GM18870 (cell line): ENCODE results near the gene CYLD.

Source experiments
- ATAC-seq: cut with Tn5 transposase; IDR thresholded peaks from one replicate; pipeline ENCODE4 v1.9.1; 2021; ENCODE audit warnings: moderate library complexity; ENCODE audit not compliant: unreplicated experiment

Gene CYLD

GRCh38 chr16:50776037-50776436 lies 34.2 kb downstream of the CYLD start:
- no peak for ATAC-seq

- ATAC-seq, result no peak
Measured at GRCh38 chr16:50778284-50779163, 36.6 kb downstream of the CYLD start.

DNA sequence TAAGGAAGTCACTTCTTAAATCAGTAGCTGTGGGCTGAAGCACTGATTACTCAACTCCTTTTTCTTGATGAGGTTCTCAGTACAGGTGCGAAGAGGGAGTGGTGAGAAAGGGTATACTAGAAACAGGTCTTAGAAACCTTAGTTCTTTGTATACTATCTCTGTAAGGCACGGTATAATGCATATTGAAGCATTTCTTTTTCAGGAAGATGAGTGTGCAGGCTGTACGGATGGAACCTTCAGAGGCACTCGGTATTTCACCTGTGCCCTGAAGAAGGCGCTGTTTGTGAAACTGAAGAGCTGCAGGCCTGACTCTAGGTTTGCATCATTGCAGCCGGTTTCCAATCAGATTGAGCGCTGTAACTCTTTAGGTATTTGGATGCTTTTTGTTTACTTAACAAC lies 39.2 kb downstream of the CYLD start:
- no peak for ATAC-seq

DNA sequence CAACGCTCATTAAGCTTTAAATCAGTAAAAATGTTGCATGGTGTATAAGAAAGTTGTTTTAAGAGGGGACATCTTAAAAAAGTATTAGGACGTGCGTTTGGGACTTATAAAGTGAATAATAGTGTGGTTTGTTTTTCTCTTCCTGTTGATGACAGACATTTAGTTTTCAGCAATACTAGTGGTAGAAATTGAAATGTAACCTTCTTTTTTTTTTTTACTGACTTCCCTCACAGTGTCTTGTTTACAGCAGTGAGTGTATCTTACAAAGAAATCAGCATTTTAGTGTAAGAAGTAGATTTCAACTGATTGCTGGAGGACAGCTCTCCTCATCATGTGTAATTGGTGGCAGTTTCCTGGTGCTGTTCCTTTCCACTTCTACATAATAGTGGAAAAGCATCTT lies 39.6 kb downstream of the CYLD start:
- no peak for ATAC-seq

DNA sequence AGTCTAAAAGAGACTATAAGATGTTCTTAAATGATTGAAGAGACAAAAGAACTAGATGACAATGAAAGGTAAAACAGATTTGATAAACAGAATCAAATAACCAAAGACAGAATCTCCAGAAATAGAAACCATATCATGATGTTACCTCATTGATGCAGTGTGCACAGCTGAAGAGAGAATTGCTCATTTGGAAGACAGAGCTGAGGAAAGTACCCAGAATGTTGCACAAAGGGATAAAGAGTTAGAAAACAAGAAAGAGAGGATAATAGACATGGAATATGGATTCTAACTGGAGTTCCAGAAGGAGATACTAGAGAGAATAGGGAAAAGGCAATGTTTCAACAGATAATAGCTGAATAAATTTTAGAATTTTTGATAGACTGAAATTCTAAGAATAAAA lies 47.9 kb downstream of the CYLD start:
- ATAC-seq, result no peak

DNA sequence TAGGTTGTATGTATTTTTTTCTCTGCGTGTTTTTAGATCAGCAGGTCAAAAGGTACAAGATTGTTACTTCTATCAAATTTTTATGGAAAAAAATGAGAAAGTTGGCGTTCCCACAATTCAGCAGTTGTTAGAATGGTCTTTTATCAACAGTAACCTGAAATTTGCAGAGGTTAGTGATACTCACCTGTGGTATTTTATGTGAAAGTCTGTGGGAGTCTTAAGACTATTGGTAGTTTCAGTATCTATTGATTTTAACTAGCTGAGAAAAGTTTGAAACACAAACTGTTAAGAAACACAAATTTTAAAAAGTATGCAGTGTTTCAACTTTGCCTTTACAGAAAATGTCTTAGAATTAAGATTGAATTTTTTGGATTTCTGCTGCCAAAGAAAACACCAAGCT lies 49.6 kb downstream of the CYLD start:
- ATAC-seq, result no peak

GRCh38 chr16:50796829-50797228 lies 54.9 kb downstream of the CYLD start:
- no peak for ATAC-seq

DNA sequence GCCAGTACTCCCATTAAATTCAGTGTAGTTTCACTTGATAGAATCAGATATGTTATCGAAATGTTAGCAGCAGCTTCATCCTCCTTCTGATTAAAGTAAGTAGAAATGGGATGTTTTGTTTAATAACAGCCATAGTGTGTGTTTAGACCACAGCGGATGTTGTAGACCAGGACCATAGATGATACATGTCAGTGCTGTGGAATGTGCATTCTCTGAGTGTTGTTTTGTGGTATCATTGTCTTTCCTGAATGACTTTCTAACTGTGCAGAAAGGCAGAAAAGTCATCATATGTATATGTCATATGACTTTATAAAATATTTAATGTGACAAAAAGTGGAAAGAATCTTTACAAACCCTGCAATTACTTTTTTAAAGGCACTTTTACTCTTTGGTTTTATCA lies 55.6 kb downstream of the CYLD start:
- ATAC-seq, result no peak

- no peak for ATAC-seq
Measured at GRCh38 chr16:50800074-50800473, 58.2 kb downstream of the CYLD start.

DNA sequence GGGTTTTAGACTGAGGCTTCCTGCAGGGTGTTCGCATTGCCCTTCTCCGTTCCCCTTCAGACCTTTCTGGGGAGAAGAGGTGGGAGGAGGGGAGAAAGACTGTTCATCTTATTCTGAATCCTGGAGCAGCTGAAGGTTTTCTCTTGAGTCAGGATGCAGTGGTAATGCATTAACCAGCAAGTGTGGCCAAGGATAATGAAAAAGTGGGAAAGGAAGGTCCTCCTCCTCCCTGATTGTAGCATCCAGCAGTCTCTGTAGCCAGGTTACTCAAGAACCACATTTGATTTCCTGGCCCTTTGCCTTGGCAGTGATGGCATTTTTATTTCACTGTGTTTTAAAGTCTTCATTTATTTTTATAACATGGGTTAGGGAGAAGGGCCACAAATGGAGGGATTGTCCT lies 59.1 kb downstream of the CYLD start:
- ATAC-seq, result no peak

- no peak for ATAC-seq
Measured at GRCh38 chr16:50802000-50802399, 60.1 kb downstream of the CYLD start.

DNA sequence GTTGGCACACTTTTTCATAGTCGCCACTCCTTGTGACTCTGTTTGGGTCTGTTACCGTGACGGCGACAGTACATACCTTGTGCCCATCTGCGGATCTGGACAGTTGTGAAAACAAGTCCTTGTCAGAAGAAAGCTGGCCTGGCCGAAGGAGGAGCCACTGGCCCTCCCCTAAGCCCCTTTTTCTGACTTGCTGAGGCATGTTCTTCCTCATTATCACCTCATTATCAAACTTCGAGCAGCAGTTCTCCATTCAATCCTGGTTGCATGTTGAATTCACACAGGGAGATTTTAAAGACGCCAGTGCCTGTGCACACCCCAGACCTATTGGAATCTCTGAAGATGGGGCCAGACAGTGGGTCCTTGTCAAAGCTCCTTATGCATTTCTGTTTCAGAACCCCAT lies 61.1 kb downstream of the CYLD start:
- ATAC-seq, result no peak

- no peak for ATAC-seq
Measured at GRCh38 chr16:50804290-50804907, 62.5 kb downstream of the CYLD start.

GRCh38 chr16:50806099-50807062 lies 64.5 kb downstream of the CYLD start:
- ATAC-seq, result peak; percentile 77

DNA sequence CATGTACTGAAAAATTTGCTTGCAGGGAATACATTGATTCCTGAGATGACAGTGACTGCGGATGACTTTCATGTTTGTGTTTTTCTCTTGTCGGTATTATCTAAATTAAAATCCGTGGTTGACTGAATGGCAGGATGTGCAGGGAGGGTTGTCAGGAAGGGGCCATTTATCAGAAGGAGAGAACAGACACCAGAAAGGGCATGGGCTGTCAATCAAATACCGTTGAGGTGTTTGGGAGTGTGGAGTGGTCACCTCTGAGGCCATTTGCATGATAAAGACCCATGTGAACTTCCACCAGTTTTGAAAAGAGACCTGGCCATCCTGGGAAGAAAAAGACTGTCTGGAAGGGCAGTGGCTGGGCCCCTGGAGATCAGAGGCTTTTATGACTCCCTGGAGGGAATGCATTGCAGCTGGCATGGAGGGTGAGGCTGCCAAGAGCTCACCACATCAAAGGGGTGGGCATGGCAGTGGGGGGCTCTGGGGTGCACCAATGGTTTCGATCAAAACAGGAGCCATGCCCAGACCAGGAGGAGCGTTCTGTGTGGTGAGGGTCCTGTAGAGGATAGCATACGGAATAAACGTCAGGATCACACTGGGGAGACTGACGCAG lies 67.1 kb downstream of the CYLD start:
- ATAC-seq, result no peak

DNA sequence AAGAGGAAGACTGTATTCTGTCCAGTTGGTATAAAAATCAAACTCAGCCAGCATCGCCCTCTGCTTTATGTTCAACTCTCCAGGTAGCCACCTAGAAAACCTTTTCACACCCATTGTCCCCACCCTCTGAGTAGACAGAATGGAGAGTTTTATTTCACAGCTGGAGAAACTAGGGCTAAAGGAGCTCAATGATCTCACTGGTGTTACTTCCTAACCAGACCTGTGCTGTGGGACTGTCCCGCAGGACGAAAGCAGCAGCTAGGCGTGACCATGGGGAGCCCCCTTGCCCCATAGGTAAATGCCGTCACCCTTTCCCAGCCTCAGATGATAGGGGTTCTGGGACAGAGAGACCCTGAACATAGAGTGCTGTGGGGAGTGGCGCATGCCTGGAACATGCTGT lies 67.7 kb downstream of the CYLD start:
- ATAC-seq, result no peak

DNA sequence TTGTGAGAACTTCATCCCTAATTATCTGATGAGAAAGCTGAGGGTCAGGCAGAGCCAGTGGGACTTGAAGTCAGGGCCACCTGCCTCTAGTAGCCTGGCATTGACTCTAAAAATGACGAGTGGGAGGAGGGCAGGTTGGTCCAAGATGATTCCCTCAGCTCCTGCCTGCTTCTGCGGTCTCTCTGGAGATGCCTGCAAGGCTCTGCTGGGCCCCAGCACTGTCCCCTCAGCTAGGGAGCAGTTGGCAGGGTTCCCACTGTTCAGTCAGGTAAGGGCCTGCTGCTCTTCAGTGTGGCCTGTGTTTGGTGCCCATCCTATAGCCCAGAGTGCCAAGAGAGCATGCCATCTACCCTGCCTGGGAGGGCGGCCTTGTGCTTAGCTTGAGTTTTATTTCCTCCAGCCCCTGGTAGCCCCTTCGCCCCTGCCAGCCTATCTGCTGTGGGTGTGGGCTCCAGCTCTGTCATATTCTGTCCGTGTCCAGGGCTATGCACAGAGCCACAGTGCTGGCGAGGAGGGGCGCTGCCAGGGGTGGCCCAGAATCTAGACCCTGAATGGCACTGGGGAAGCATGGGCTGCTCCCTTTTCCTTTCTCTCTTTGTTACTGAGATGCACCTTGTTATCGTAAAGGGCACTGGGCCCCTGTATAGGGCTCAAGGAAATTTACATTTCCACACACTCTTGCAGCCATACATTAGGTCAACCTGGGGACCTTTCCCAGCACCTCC lies 68.5 kb downstream of the CYLD start:
- no peak for ATAC-seq

DNA sequence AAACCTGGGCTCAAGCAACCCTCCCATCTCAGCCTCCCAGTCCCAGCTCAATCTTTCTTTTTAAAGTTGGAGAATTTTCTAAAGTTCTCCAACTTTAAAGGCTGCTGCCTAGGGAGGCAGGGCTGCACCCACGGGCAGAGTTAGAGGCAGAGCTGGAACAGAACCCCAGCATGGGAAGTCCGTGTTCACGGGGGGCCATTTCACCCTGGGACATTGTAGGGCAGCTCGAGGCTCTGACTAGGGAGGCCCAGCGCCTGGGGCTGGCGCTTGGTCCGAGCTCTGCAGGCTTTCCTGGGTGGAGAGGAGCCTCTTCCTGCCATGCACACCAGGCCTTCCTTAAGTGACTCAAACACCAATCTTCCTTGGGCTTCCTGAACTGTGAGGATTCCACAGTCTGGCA lies 70.2 kb downstream of the CYLD start:
- no peak for ATAC-seq

GRCh38 chr16:50812876-50813466 lies 71.1 kb downstream of the CYLD start:
- no peak for ATAC-seq

DNA sequence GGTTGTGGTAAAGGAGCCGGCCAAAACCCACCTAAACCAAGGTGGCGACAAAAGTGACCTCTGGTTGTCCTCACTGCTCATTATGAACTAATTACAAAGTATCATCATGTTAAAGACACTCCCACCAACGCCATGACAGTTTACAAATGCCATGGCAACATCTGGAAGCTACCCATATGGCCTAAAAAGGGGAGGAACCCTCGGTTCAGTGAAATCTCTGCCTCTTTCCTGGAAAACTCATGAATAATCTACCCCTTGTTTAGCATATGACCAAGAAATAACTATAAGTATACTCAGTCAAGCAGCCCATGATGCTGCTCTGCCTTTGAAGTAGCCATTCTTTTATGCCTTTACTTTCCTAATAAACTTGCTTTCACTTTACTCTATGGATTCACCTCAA lies 72.2 kb downstream of the CYLD start:
- ATAC-seq, result no peak
